Activated naive CD4-positive, alpha-beta T cell treated with Interleukin-2 at 50 U/mL for 16 hours (primary cell): Measurements from ENCODE around the gene ZBTB12.
A peak's percentile ranks its signal among the peaks of the same experiment; 100 is the strongest.
"Not testable (repeated sequence)": the region's sequence is repeated elsewhere in the genome, so short reads cannot be mapped to it uniquely, and the experiment has no call there.

Source experiments
- DNase-seq: peaks from one replicate; pipeline ENCODE4 v3.0.0-alpha.2; 2020

Gene ZBTB12

DNA sequence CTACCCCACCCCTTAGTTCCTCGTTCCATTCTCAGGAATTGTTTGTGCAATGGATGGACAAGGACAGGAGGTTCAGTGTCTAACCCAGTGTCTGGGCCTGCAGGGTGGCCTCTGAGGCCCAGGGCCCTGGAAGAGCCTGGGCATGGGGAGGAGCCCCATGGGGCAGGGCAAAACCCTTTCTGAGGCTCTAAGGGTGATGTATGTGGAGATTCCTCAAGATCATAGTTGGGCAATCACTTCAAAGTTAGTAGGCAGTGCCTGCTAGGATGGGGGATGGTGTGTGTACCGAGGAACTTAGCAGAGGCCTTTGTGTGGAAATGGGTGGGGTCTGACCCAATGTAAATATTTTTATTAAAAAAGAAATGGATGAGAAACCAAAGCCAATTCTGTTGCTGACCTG lies 18.9 kb upstream of the ZBTB12 start:
- DNase-seq = no peak

DNA sequence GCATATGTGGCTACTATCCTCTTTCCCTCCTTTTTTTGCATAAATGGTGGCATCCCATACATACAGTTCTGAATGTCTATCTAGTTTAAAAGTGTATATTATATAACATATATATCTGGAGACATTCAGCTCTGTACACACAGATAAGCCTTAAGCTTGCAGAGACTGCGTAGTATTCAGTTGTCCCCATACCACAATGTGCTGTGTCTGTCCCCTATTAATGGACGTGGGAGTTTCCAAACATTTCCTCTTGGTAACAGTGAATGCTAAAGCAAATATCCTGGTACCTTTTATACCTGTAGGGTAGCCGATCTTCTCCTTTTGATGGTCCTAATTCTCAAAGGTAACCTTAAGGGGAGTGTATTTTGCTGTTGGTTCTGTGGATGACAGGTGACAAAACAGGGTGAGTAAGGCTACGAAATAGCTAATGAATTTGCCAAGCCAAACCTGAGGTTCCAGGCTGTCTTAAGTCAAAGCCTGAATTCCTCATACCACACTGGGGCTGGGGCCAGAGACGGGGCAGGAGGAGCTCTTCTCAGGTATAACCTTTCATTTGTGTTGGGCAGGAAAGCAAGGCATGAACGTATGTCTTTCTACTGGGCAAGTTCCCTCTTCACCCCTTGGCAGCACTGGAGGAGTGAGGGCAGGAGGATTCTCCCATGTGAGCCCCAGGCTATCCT lies 17.9 kb upstream of the ZBTB12 start:
- no peak for DNase-seq

DNA sequence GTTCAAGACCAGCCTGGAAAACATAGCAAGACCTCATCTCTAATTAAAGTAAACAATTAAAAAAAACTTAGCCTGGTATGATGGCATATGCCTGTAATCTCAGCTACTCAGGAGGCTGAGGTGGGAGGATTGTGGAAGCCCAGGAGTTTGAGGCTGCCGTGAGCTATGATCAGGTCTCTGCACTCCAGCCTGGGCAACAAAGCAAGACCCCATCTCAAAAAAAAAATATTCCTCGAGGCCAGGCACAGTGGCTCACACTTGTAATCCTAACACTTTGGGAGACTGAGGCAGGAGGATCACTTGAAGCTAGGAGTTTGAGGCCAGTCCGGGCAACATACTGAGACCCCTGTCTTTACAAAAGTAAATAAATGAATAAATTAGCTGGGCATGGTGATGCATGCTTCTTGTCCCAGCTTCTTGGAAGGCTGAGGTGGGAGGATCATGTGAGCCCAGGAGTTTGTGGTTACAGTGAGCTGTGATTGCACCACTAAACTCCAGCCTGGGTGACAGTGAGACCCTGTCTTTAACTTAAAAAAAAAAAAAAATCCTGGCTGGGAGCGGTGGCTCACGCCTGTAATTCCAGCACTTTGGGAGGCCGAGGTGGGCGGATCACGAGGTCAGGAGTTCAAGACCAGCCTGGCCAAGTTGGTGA lies 16.3 kb upstream of the ZBTB12 start:
- DNase-seq = no peak

DNA sequence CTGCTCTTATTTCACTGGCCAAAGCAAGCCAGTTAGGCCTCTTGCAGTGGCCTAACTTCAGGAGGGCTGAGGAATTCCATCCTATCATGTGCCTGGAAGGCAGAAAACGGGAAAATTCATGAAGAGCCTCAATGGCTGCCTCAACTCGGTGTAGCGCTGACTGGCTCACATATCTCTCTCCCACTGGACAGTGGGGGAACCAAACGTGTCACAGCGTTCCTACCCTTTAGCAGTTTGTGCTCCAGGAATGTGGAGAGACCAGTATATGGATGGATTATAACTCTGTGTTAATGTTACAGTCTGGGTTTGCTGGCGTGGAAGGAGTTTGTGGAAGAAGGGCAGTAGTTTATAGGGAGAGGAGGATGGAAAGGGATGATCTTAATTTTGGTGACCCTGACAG lies 13.9 kb upstream of the ZBTB12 start:
- DNase-seq = no peak

DNA sequence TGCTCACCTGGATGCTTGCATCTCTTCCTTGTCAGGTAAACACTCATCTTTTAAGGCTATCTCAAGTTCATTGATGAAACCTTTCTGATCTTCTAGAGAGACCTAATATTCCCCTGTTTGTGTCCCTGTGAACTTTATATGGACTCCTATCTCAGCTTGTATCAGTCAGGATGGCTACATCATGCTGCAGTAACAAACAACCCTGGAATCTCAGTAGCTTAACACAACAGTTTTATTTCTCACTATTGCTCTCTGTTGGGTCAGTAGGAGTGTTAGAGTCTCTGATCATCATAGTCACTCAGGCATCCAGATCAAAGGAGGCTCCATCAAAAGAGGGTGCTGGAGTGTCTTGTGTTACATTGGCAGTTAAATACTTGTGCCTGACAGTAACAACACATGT lies 13.5 kb upstream of the ZBTB12 start:
- DNase-seq = no peak

DNA sequence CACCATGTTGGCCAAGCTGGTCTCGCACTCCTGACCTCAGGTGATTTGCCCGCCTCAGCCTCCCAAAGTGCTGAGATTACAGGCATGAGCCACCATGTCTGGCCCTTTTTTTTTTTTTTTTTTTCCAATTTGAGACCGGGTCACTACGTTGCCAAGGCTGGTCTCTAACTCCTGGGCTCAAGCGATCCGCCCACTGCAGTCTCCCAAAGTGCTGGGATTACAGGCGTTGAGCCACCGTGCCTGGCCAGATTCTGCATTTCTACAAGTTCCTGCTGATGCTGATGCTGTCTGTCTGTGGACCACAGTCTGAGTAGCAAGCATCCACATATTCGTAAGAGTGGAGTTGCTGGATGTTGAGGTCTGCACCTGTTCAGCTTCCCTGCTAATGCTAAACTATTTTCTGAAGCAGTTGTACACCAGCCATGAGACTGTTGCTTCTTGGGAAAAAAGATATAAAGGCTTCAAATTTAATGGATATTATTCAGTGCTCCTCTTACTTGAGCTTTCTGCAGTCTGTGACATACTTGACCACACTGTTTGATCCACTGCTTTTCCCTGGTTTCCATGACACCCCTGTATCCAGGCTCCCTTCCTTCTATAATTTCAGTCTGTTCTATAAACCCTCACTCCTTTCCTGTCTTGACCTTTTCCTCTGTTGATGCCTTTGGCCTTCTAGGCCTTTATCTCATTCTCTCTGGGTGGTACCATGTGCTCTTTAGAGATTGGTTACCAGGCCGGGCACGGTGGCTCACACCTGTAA lies 10.1 kb upstream of the ZBTB12 start:
- no peak for DNase-seq

DNA sequence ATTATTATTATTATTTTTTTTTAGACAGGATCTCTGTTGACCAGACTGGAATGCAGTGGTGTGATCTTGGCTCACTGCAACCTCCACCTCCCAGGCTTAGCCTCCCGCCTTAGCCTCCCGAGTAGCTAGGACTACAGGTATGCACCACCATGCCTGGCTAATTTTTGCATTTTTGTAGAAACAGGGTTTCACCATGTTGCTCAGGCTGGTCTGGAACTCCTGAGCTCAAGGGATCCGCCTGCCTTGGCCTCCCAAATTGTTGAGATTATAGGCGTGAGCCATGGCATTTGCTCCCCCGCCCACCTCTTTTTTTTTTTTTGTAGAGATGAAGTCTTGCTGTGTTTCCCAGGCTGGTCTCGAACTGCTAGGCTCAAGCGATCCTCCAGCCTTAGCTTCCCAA lies 7.4 kb upstream of the ZBTB12 start:
- DNase-seq = not testable (repeated sequence)

DNA sequence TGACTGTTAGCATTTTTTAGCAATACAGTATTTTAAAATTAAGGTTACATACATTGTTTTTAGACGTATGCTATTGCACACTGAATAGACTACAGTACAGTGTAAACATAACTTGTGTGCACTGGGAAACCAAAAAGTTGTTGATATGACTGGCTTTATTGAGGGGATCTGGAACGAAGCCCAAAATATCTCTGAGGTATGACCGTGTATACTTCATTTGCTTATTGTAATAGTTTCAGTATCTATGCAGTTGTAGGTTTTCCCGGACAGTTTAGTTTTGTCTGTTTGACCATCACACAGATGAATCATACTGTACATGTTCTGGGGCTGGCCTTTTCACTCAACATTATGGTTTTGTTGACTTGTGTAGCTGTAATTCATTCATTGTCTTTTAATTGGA lies 6.9 kb upstream of the ZBTB12 start:
- DNase-seq = no peak

DNA sequence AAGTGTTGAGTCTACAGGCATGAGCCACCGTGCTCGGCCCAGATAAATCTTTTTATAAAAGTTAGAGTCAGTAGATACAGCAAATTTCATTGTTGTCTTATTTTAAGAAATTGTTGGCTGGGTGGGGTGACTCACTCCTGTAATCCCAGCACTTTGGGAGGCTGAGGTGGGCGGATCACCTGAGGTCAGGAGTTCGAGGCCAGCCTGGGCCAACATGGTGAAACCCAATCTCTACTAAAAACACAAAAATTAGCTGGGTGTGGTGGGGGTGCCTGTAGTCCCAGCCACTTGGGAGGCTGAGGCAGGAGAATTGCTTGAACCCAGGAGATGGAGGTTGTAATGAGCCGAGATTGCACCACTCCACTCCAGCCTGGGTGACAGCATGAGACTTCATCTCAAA lies 6.4 kb upstream of the ZBTB12 start:
- not testable (repeated sequence) for DNase-seq

DNA sequence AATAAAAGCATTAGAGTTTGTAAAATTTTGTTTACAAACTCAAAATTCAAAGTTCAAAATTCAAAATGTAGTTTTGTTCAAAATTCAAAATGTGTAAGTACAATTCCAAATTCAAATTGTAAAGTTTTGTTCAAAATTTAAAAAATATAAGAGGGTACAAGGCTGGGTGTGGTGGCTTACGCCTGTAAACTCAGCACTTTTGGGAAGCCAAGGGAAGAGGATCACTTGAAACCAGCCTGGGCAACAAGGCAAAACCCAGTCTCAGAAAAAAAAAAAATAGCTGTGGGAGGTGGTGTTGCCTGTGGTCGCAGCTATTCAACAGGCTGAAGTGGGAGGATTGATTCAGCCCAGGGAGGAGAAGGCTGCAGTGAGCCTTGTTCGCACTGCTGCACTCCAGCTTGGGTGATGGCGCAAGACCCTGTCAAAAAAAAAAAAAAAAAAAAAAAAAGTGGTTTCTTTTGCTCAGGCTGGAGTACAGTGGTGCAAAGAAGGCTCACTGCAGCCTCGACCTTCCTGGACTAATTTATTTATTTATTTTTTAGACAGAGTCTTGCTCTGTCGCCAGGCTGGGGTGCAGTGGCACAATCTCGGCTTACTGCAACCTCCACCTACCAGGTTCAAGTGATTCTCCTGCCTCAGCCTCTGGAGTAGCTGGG lies 5.4 kb upstream of the ZBTB12 start:
- no peak for DNase-seq

DNA sequence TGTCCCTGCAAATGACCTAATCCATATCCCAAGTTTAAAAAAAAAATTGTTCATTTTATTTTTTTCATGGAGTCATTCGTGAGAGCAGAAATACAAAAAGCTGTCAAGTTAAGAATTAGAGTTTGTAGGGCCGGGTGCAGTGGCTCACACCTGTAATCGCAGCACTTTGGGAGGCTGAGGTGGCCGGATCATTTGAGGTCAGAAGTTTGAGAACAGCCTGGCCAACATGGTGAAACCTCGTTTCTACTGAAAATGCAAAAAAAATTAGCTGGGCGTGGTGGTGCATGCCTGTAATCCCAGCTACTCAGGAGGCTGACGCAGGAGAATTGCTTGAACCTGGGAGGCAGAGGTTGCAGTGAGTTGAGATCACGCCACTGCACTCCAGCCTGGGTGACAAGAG lies 4.8 kb upstream of the ZBTB12 start:
- DNase-seq = not testable (repeated sequence)

DNA sequence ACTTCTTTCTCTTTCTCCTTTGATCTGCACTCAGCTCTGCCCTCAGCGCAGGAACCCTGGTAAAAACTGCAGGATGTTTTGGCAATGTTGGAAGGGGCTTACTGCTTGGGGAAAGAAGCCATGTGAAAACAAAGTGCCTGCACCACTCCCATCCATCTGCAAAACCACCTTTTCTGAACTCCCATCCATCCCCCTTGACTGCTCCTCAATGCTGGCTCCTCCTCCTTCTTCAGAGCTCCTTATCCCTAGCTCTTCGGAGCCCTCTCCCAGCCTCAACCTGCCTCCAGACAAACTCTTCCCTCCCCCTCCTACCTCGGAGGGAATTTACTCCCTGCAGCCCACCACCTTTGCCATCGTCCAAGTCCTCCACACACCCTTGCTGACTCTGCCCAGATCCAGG lies 4.2 kb upstream of the ZBTB12 start:
- DNase-seq = no peak

DNA sequence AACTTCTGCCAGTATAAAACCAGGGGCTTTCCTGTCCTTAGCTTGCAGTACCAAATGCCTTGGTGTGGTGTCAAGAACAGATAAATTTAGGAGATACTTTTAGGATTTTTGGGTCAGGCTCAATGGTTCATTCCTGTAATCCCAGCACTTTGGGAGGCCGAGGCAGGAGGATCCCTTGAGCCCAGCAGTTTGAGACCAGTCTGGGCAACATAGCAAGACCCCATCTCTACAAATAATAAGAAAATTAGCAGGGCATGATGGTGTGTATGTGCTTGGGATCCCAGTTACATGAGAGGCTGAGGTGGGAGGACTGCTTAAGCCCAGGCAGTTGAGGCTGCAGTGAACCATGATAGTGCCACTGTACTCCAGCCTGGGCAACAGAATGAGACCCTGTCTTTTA lies 3.2 kb upstream of the ZBTB12 start:
- DNase-seq = no peak

DNA sequence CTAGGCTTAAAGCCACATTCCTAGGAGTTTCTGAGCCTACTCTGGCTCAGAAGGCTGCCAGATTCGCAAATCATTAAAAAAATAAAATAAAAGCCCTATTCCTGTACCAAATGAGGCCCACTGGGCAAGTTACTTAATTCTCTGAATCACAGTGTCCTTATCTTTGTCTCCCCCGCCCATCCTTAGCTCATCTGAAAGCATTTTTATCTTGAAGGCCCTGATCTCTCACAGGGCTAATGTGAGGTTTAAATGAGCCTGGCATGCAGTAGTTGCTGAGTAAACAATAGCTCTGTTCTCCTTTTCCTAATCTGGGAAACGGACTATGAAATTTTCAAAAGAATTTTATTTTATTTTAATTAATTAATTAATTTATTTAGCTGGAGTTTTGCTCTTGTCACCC lies 2.1 kb upstream of the ZBTB12 start:
- no peak for DNase-seq

DNA sequence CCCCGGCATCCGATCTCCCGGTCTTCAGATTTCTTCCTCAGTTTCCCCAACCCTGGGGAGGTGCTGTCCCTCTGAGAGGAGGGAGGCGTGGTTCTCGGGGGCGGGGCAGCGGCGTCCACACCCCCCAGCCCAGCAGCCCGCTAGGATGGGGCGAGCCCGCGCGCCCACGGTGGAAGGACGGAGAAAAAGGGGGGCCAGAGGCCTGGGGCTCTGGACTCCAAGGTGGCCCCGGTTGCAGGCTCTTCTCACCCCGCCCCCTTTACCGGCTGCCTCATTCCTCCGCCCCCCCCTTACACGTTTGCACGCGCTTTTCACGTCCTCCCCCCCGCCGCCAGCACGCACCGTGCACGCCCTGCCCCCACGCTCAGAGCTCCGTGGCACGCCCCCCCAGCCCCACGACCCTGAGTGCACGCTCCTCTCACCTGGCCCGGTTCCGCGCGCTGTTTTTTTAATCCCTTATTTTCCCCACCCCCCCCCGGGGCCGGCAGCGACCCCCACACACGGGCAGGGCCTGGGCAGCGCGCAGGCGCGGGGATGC lies 402 bp downstream of the ZBTB12 start:
- DNase-seq = peak; percentile 71

DNA sequence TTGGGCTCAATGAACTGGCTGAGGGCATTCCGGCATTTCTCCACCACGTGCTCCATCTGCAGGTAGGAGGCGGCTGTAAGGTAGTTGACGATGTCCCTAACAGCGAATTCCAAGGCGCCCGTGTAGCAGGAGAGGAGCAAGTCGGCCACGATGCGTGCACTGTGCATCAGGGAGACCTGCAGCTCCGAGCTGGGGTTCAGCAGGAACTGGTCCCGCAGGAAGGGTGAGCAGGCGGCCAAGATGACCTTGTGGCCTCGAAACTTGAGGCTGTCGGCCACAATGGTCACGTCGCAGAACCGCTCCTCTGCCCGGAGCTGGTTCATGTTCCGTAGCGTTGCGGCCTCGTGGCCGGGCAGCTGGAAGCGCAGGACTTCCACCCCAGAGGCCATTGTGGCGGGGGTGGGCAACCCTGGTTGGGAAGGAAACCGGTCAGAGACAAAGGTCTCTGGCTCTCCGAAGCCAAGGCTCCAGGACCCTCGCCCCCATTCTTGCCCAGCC lies 920 bp downstream of the ZBTB12 start:
- no peak for DNase-seq

DNA sequence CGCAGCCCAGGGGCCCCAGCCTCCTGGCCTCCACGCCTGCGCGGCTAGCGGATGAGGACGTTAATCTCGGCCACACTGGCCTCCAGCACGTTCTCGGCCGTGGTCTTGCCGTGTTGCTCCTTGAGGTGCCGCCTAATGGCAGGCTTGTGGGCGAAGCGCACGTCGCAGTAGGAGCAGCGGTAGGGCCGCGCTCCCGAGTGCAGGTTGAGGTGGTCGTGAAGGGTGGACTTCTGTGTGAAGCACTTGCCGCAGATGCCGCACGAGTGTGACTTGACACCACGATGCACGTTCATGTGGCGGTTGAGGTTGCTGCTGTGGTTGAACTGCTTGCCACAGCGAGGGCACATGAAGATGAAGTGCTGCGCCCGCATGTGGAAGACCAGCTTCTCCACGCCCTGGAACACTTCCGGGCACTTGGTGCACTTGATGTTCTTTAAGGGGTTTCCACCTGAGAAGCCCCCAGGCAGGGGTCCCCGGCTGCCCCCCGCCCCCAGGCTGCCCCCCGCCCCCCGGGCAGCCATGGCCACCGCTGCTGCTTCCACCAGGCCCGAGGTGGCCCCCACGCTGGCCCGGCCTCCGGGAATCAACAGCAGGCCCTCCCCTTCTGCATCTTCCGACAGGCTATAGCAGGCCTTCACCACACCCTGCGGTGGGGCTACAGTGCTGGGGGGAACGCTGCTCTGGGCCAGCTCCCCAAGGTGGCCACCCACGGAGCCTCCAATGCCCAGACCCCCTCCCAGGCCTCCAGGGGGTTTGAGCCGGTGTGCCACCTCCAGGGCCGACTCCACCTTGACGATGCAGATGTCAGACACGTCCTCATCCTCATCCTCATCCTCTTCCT lies 1.8 kb downstream of the ZBTB12 start:
- no peak for DNase-seq

DNA sequence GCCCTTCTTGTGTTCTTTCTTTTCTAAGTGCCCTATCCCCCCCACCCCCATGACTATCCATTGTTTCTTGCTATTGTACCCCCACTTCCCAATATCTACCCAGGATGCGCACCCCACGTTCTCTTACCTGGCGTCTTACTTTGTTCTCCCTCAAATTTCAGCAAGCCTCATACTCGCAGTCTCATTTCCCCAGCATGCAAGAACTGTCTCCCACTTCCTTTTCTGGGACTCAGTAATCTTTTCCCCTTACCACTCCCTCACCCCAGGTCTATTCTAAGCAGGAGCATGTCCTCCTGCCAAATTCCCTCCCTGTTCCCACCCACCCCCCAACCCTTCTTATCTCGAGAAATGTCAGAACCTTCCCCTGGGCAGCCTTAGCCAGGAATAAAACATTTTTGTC lies 2.7 kb downstream of the ZBTB12 start:
- no peak for DNase-seq

DNA sequence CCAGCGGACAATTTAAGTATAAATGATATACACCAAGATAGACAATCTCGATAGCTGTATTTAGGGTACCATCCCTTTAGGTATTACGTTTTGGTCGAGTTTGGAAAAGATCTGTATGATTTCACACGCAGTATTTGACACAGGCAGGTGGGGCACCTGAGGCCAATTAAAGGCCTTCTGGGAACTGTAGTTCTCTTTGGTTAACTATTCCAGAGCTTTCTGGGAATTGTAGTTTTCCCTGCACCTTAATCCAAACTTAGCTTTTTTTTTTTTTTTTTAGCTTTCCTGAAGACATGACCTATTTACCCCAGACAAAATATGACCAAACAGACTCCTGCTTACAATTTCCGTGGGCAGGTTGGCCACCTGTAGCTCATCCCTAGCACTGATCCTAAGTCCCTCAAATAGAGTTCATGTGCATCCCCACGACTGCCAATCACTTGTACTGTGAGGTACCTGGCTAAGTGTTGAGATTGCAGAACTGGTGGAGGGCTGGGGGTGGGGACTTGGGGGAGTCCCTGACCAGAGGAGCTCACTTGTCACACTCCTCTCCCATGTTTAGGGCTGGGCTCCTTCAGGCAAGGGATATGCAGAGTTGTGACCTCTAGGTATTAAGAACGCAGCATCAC lies 3.4 kb downstream of the ZBTB12 start:
- peak; percentile 21 for DNase-seq

DNA sequence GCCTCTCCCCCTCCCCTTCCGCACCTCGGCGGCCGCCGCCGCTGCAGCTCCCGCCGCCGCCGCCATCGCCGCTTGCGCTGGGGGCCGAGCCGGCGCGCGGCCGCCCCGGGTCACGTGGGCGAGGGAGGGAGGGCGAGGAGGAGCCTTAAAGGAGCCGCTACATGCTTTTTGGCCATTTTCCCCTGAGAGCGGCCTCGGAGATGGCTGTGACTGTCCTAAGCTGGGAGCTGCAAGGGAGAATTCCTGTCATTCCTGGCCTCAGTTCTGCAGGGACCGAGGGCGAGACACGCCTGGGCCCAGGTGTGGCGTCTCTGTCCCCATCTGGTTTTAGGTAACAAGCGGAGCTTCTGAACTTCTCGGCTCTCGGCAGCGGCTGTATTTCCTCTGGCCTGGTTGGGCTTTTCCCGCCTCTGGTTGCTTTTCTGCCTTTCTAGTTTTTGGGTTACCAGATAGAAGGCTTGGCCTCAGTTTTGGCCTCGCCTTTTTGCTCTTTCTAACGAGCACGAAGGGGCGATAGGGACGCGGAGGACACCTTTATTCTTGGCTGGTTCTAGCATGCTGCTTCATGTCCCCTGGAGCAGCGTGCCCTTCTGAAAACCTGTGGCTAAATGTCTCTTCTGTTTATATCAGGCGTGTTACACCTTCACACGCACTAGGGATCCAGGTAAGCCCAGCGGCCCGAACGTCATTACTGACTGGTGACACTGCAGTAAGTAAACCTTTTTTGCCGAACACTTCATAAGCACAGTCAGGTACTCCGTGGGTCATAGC lies 4.1 kb downstream of the ZBTB12 start, which contains the start of gene EHMT2:
Gene EHMT2 (minus strand): TSS at position 87 of the 771 bp plus-strand sequence. CDS start 21 bp downstream, at position 66.
- peak; percentile 88 for DNase-seq
